ENCODE data around the gene TTC19.

GRCh38 chr17:15981208-15981607 is 18.4 kb upstream of the TTC19 start:
- TF ChIP-seq CTCF (IDR thresholded peaks at IDR 0.05): no peak
- no peak for TF ChIP-seq POLR2A (IDR thresholded peaks at IDR 0.05)

Data from Peyer's patch (tissue), 4 donors.